Liver (tissue), 9 donors: ENCODE measurements around the gene EHBP1. TPM values are rescaled to one million over a fixed set of nuclear protein-coding genes. Genes with fewer than 3 reads are reported as not detected.

ENCODE experiments used
- DNase-seq: peaks from one replicate; pipeline ENCODE4 v3.0.0-alpha.2; 2017; ENCODE audit warnings: low spot score
- H3K27ac ChIP-seq, 2 donors: one replicate each; pipeline ENCODE4 v1.7.0; 2013; ENCODE audit warnings: inconsistent platforms in 2 of 2, low read length in 2 of 2, control low read depth in 1 of 2, low read depth in 1 of 2, mild to moderate bottlenecking in 1 of 2
- H3K27me3 ChIP-seq, 4 donors: one replicate each; pipeline versions ENCODE4 v1.6.1 to v1.7.0; 2013; ENCODE audit warnings: low read length in 3 of 4, inconsistent platforms in 1 of 4, mild to moderate bottlenecking in 1 of 4, moderate library complexity in 1 of 4; ENCODE audit not compliant: control insufficient read depth in 4 of 4, insufficient read depth in 4 of 4
- H3K36me3 ChIP-seq, 4 donors: one replicate each; pipeline versions ENCODE4 v1.6.1 to v1.7.0; 2013; ENCODE audit warnings: low read length in 3 of 4, mild to moderate bottlenecking in 3 of 4, low read depth in 1 of 4, moderate library complexity in 1 of 4; ENCODE audit not compliant: control insufficient read depth in 4 of 4, insufficient read depth in 3 of 4
- H3K4me1 ChIP-seq, 4 donors: one replicate each; pipeline versions ENCODE4 v1.6.1 to v1.7.0; 2013; ENCODE audit warnings: low read length in 3 of 4, mild to moderate bottlenecking in 3 of 4, moderate library complexity in 1 of 4; ENCODE audit not compliant: control insufficient read depth in 4 of 4, insufficient read depth in 4 of 4
- H3K4me3 ChIP-seq, 3 donors: one replicate each; pipeline versions ENCODE4 v1.6.1 to v1.7.0; 2013; ENCODE audit warnings: low read length in 3 of 3, control low read depth in 1 of 3, low read depth in 1 of 3, mild to moderate bottlenecking in 1 of 3
- H3K9ac ChIP-seq, 2 donors: one replicate each; pipeline ENCODE4 v1.7.0; 2013; ENCODE audit warnings: low read length in 2 of 2, mild to moderate bottlenecking in 2 of 2, moderate library complexity in 2 of 2, control low read depth in 1 of 2, low read depth in 1 of 2
- H3K9me3 ChIP-seq, 4 donors: one replicate each; pipeline versions ENCODE4 v1.6.1 to v1.7.0; 2013; ENCODE audit warnings: low read length in 3 of 4; ENCODE audit not compliant: control insufficient read depth in 4 of 4
- EGR1 ChIP-seq, 2 donors: IDR thresholded peaks; 2 replicates each; pipeline ENCODE4 v1.6.1; 2016 to 2018; ENCODE audit warnings: antibody characterized with exemption in 2 of 2, low read depth in 2 of 2
- FOXA1 ChIP-seq: IDR thresholded peaks from 2 replicates; pipeline ENCODE4 v1.6.1; 2016; ENCODE audit warnings: antibody characterized with exemption
- FOXA2 ChIP-seq: IDR thresholded peaks from 2 replicates; pipeline ENCODE4 v1.6.1; 2016; ENCODE audit warnings: antibody characterized with exemption
- HNF4A ChIP-seq, 2 donors: conservative IDR thresholded peaks; 2 replicates each; pipeline ENCODE4 v1.6.1; 2016; ENCODE audit warnings: antibody characterized with exemption in 2 of 2, mild to moderate bottlenecking in 2 of 2
- HNF4G ChIP-seq: IDR thresholded peaks from 2 replicates; pipeline ENCODE4 v1.6.1; 2016; ENCODE audit warnings: antibody characterized with exemption
- JUND ChIP-seq, 2 donors: IDR thresholded peaks; 2 replicates each; pipeline ENCODE4 v1.6.1; 2016; ENCODE audit warnings: antibody characterized with exemption in 2 of 2
- RAD21 ChIP-seq, 2 donors: IDR thresholded peaks; 2 replicates each; pipeline ENCODE4 v1.6.1; 2016; ENCODE audit warnings: antibody characterized with exemption in 2 of 2, mild to moderate bottlenecking in 2 of 2
- RXRA ChIP-seq, 2 donors: IDR thresholded peaks; 2 replicates each; pipeline ENCODE4 v1.6.1; 2017 to 2018; ENCODE audit warnings: antibody characterized with exemption in 2 of 2, mild to moderate bottlenecking in 1 of 2
- SP1 ChIP-seq: IDR thresholded peaks from 2 replicates; pipeline ENCODE4 v1.6.1; 2018; ENCODE audit warnings: antibody characterized with exemption, mild to moderate bottlenecking
- TAF1 ChIP-seq: conservative IDR thresholded peaks from 2 replicates; pipeline ENCODE4 v1.6.1; 2016; ENCODE audit warnings: antibody characterized with exemption, mild to moderate bottlenecking
- YY1 ChIP-seq: IDR thresholded peaks from 2 replicates; pipeline ENCODE4 v1.6.1; 2016; ENCODE audit warnings: antibody characterized with exemption, mild to moderate bottlenecking
- whole genome bisulfite sequencing: extraction: QIAGEN DNeasy Blood & Tissue Kit; methylation state at CpG from one replicate; pipeline ENCODE4 v1.1.7; 2013; 5-methylcytosine and 5-hydroxymethylcytosine counted together
- polyA plus RNA-seq, 2 donors: library from polyadenylated mRNA; stranded (reverse) in 1 of 2; unstranded in 1 of 2; fragments of 200-250 nt in 1 of 2; fragments of >200 nt in 1 of 2; fragmentation: Nextera tagmentation in 1 of 2; extraction: Ambion mirVana in 1 of 2; gene quantifications; one replicate each; pipeline versions ENCODE4 v1.2.1 to v1.2.3, GENCODE V29; 2013 to 2015
- total RNA-seq, 2 donors: library from RNA; depleted of rRNA; stranded (reverse); fragments of >200 nt; gene quantifications; one replicate each; pipeline ENCODE4 v1.2.3, GENCODE V29; 2014
- TF ChIP-seq, protein P1 (sequence below): fragments of 150-350 bp; IDR thresholded peaks from 2 replicates; pipeline ENCODE4 v1.5.1; 2017; ENCODE audit warnings: improper control_type of control experiment, low read depth, low read length; ENCODE audit not compliant: missing input control
- TF ChIP-seq, protein P2 (sequence below): IDR thresholded peaks from 2 replicates; pipeline ENCODE4 v1.6.1; 2016; ENCODE audit warnings: antibody characterized with exemption
- TF ChIP-seq, protein P3 (sequence below): IDR thresholded peaks from 2 replicates; pipeline ENCODE4 v1.6.1; 2016; ENCODE audit warnings: antibody characterized with exemption
- TF ChIP-seq, protein P4 (sequence below): IDR thresholded peaks from 2 replicates; pipeline ENCODE4 v1.6.1; 2016; ENCODE audit warnings: antibody characterized with exemption, mild to moderate bottlenecking
- donor health status: healthy.
- donor health status: healthy.
- donor health status: healthy.
- donor health status: healthy.
- donor health status: healthy.

Gene EHBP1
- total and polyA plus RNA-seq, 4 donors = 16.6 to 85.8 (median 24.4) TPM

DNA sequence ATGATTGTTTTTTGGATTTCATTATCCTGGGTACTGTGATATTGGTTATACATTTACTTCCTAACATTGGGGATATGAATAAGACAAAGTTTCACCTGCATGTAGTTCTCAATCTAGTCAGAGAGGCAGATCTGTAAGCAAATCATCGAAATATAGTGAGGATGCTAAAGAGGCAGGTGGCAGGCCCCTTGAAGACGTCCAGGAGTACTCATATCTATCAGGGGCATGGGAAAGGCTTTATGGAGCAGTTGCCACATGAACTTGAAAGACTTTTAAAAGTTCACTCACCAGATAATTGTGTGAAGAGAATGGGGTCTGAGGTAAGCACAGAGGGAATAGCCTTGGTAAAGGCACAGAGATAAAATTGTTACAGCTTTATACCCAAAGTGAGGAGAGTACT lies 78.8 kb downstream of the EHBP1 start:
- WGBS = 90% methylated on average over 2 of the region's 2 CpGs

DNA sequence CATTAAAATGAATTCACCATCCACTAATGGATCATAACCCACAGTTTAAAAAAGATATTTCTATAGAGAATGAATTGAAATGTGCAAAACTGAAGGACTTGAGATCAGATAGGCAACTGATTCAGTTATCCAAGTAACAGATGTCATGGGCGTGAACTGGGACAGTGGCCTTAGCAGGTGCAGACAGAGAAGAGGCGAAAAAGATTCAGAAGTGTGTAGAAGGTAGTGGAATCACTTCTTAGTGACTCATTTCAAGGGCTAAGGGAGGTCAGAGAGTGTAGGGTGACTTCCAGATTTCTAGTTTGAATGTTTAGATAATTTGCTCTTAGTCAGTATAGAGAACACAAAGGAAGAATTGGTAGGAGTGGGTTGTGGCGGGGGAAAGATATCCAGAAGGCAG lies 79.7 kb downstream of the EHBP1 start:
- Histone ChIP-seq H3K36me3 (no peaks in the 10 kb centered on the region), H3K9me3 (no peaks in the 10 kb centered on the region), H3K27me3 (no peaks in the 10 kb centered on the region), H3K4me1 (peaks cover 3 to 32% (median 19%) of the 10 kb centered on the region in 4 donors), H3K9ac (no peak overlapping the region), H3K27ac (no peak overlapping the region), H3K4me3 (no peak overlapping the region)
- TF ChIP-seq FOXA1 (no peak), EGR1 (IDR thresholded peaks at IDR 0.05; ENCODE audit: low read depth in 2 of 2) (no peak), SP1 (no peak)
- TF ChIP-seq, protein P1, sequence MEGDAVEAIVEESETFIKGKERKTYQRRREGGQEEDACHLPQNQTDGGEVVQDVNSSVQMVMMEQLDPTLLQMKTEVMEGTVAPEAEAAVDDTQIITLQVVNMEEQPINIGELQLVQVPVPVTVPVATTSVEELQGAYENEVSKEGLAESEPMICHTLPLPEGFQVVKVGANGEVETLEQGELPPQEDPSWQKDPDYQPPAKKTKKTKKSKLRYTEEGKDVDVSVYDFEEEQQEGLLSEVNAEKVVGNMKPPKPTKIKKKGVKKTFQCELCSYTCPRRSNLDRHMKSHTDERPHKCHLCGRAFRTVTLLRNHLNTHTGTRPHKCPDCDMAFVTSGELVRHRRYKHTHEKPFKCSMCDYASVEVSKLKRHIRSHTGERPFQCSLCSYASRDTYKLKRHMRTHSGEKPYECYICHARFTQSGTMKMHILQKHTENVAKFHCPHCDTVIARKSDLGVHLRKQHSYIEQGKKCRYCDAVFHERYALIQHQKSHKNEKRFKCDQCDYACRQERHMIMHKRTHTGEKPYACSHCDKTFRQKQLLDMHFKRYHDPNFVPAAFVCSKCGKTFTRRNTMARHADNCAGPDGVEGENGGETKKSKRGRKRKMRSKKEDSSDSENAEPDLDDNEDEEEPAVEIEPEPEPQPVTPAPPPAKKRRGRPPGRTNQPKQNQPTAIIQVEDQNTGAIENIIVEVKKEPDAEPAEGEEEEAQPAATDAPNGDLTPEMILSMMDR = no peak
- TF ChIP-seq, protein P2, sequence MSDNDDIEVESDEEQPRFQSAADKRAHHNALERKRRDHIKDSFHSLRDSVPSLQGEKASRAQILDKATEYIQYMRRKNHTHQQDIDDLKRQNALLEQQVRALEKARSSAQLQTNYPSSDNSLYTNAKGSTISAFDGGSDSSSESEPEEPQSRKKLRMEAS = no peak
- TF ChIP-seq, protein P3, sequence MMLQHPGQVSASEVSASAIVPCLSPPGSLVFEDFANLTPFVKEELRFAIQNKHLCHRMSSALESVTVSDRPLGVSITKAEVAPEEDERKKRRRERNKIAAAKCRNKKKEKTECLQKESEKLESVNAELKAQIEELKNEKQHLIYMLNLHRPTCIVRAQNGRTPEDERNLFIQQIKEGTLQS = no peak
- WGBS = 97% methylated on average over 3 of the region's 3 CpGs
- DNase-seq = no peak

More for the DNA sequence above, 78.8 kb downstream of the EHBP1 start:
- Histone ChIP-seq H3K4me1 (peaks cover 1 to 23% (median 10%) of the 10 kb centered on the region in 4 donors), H3K9me3 (no peaks in the 10 kb centered on the region), H3K27ac (no peak overlapping the region), H3K9ac (no peak overlapping the region), H3K27me3 (no peaks in the 10 kb centered on the region), H3K4me3 (no peak overlapping the region), H3K36me3 (no peaks in the 10 kb centered on the region)
- no peak for DNase-seq
- TF ChIP-seq FOXA2 (no peak), TAF1 (no peak), YY1 (no peak), JUND (IDR thresholded peaks at IDR 0.05) (no peak), EGR1 (IDR thresholded peaks at IDR 0.05; ENCODE audit: low read depth in 2 of 2) (no peak), RAD21 (IDR thresholded peaks at IDR 0.05) (no peak), FOXA1 (no peak), HNF4A (conservative IDR thresholded peaks at IDR 0.05) (no peak), HNF4G (no peak), RXRA (IDR thresholded peaks at IDR 0.05) (no peak)
- TF ChIP-seq, protein P2 = no peak
- TF ChIP-seq, protein P3 = no peak
- TF ChIP-seq, protein P4, sequence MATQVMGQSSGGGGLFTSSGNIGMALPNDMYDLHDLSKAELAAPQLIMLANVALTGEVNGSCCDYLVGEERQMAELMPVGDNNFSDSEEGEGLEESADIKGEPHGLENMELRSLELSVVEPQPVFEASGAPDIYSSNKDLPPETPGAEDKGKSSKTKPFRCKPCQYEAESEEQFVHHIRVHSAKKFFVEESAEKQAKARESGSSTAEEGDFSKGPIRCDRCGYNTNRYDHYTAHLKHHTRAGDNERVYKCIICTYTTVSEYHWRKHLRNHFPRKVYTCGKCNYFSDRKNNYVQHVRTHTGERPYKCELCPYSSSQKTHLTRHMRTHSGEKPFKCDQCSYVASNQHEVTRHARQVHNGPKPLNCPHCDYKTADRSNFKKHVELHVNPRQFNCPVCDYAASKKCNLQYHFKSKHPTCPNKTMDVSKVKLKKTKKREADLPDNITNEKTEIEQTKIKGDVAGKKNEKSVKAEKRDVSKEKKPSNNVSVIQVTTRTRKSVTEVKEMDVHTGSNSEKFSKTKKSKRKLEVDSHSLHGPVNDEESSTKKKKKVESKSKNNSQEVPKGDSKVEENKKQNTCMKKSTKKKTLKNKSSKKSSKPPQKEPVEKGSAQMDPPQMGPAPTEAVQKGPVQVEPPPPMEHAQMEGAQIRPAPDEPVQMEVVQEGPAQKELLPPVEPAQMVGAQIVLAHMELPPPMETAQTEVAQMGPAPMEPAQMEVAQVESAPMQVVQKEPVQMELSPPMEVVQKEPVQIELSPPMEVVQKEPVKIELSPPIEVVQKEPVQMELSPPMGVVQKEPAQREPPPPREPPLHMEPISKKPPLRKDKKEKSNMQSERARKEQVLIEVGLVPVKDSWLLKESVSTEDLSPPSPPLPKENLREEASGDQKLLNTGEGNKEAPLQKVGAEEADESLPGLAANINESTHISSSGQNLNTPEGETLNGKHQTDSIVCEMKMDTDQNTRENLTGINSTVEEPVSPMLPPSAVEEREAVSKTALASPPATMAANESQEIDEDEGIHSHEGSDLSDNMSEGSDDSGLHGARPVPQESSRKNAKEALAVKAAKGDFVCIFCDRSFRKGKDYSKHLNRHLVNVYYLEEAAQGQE = no peak
